PC-3 (cell line): ENCODE measurements around the gene STON1. TPM values are rescaled to one million over a fixed set of nuclear protein-coding genes. Genes with fewer than 3 reads are reported as not detected.
"Not testable (repeated sequence)": the region's sequence is repeated elsewhere in the genome, so short reads cannot be mapped to it uniquely, and the experiment has no call there.

Experiments
- ATAC-seq: fragments of 200-7000 bp; cut with Tn5 transposase; 2 replicates; pipeline ENCODE4 v1.9.1; 2020; ENCODE audit warnings: mild to moderate bottlenecking, moderate library complexity
- BruUV-seq: library from RNA; stranded (reverse); fragments of 400-500 nt; replicated peaks from 2 replicates; lab custom pipeline; 2021; lab: Mats Ljungman, UMichigan
- CTCF ChIA-PET: fragments of 300-600 bp; sonication (Branson Sonifier 250); formaldehyde crosslinking; loops from one replicate; lab custom pipeline; 2022; ENCODE audit warnings: antibody characterized with exemption; lab: Charles Lee
- POLR2A ChIA-PET: fragments of 300-600 bp; sonication (Branson Sonifier 250); formaldehyde crosslinking; loops from one replicate; lab custom pipeline; 2022; ENCODE audit warnings: antibody characterized with exemption; ENCODE audit not compliant: unreplicated experiment; lab: Charles Lee
- DNase-seq: peaks from one replicate; pipeline ENCODE4 v3.0.0-alpha.2; 2015
- H2AFZ ChIP-seq: fragments of 300-600 bp; sonication (generic); 2 replicates; pipeline ENCODE4 v1.6.0; 2016; ENCODE audit warnings: antibody characterized with exemption, low read length
- H3F3A ChIP-seq: fragments of 300-600 bp; sonication (generic); one replicate; pipeline ENCODE4 v1.6.0; 2017; ENCODE audit warnings: antibody characterized with exemption, low read length, control low read depth, mild to moderate bottlenecking; ENCODE audit not compliant: unreplicated experiment
- H3K27ac ChIP-seq: fragments of 300-600 bp; sonication (generic); 2 replicates; pipeline ENCODE4 v1.5.1; 2016; ENCODE audit warnings: mild to moderate bottlenecking, low read length
- H3K27me3 ChIP-seq: fragments of 300-600 bp; sonication (generic); 2 replicates; pipeline ENCODE4 v1.6.1; 2016; ENCODE audit warnings: low read length, mixed read lengths
- H3K36me3 ChIP-seq: fragments of 300-600 bp; sonication (generic); 2 replicates; pipeline ENCODE4 v1.6.1; 2016; ENCODE audit warnings: low read depth, mixed run types, low read length, mixed read lengths
- H3K4me1 ChIP-seq: fragments of 300-600 bp; sonication (generic); 2 replicates; pipeline ENCODE4 v1.5.1; 2016; ENCODE audit warnings: low read length; ENCODE audit not compliant: insufficient read depth
- H3K4me2 ChIP-seq: fragments of 300-600 bp; sonication (generic); 2 replicates; pipeline ENCODE4 v1.6.0; 2016; ENCODE audit warnings: low read length
- H3K4me3 ChIP-seq: fragments of 300-600 bp; sonication (generic); 2 replicates; pipeline ENCODE4 v1.5.1; 2016; ENCODE audit warnings: mild to moderate bottlenecking, low read length, mixed read lengths
- H3K79me2 ChIP-seq: fragments of 300-600 bp; sonication (generic); 2 replicates; pipeline ENCODE4 v1.6.1; 2017; ENCODE audit warnings: low read length, mixed read lengths
- H3K9ac ChIP-seq: fragments of 300-600 bp; sonication (generic); 2 replicates; pipeline ENCODE4 v1.6.0; 2016; ENCODE audit warnings: mild to moderate bottlenecking, low read length
- H3K9me2 ChIP-seq: fragments of 300-600 bp; sonication (generic); replicated peaks from 2 replicates; pipeline ENCODE4 v1.6.1; 2016; ENCODE audit warnings: mixed run types, low read length, mixed read lengths
- H3K9me3 ChIP-seq: fragments of 300-600 bp; sonication (generic); 2 replicates; pipeline ENCODE4 v1.6.1; 2016; ENCODE audit warnings: low read length, mixed read lengths
- H4K20me1 ChIP-seq: fragments of 300-600 bp; sonication (generic); 2 replicates; pipeline ENCODE4 v1.6.1; 2016; ENCODE audit warnings: low read length, mixed read lengths
- CTCF ChIP-seq: fragments of 300-600 bp; sonication (generic); conservative IDR thresholded peaks from 2 replicates; pipeline ENCODE4 v1.5.1; 2017; ENCODE audit warnings: antibody characterized with exemption, low read depth, mild to moderate bottlenecking, low read length
- EZH2 ChIP-seq: fragments of 300-600 bp; sonication (generic); IDR thresholded peaks from one replicate; pipeline ENCODE4 v1.6.1; 2017; ENCODE audit warnings: antibody characterized with exemption, mild to moderate bottlenecking, low read length; ENCODE audit not compliant: unreplicated experiment
- EZH2phosphoT487 ChIP-seq: fragments of 300-600 bp; sonication (generic); IDR thresholded peaks from 2 replicates; pipeline ENCODE4 v1.6.1; 2018; ENCODE audit warnings: mild to moderate bottlenecking, antibody characterized with exemption, low read length, borderline replicate concordance
- intact Hi-C: fragments of 100-400 bp; cut with micrococcal nuclease; formaldehyde crosslinking; loops from 2 replicates; pipeline ENCODE4 v1.9.0; 2023
- total RNA-seq: library from RNA; depleted of rRNA; stranded (reverse); fragments of >200 nt; gene quantifications from 2 replicates; pipeline ENCODE4 v1.2.3, GENCODE V29; 2014

Gene STON1
- total RNA-seq, 1 experiment from 2014 or later = 1.2 TPM

GRCh38 chr2:48515513-48515985 lies 14.4 kb upstream of the STON1 start:
- Histone ChIP-seq H3K9me3 (no peaks in the 10 kb centered on the region), H4K20me1 (no peaks in the 10 kb centered on the region), H3K9me2 (no peaks in the 10 kb centered on the region), H3K4me3 (no peak overlapping the region), H3K9ac (no peak overlapping the region), H3K27ac (no peak overlapping the region), H3K36me3 (peaks cover 7% of the 10 kb centered on the region; the same call in 1 of the 2 replicates), H3K79me2 (no peaks in the 10 kb centered on the region), H3K27me3 (no peaks in the 10 kb centered on the region), H2AFZ (no peak overlapping the region), H3K4me2 (no peak overlapping the region), H3K4me1 (peaks cover 3% of the 10 kb centered on the region), H3F3A (no peaks in the 10 kb centered on the region)
- TF ChIP-seq EZH2phosphoT487 = no peak
- TF ChIP-seq EZH2 = no peak
- no peak for TF ChIP-seq CTCF
- ChIA-PET POLR2A (no interaction called here), CTCF (no interaction called here)
- DNase-seq (no peak), ATAC-seq (no peak)
- intact Hi-C loops = no loop called here
- BruUV-seq = no TSS peak

GRCh38 chr2:48519593-48519992 lies 10.4 kb upstream of the STON1 start:
- CTCF ChIA-PET = no interaction called here
- Histone ChIP-seq H4K20me1 (no peaks in the 10 kb centered on the region), H3K79me2 (no peaks in the 10 kb centered on the region), H3K27me3 (no peaks in the 10 kb centered on the region), H3K9me3 (no peaks in the 10 kb centered on the region), H3K9ac (no peak overlapping the region), H3K4me3 (no peak overlapping the region), H2AFZ (no peak overlapping the region), H3K4me1 (no peaks in the 10 kb centered on the region), H3F3A (no peaks in the 10 kb centered on the region), H3K4me2 (no peak overlapping the region), H3K36me3 (no peaks in the 10 kb centered on the region), H3K9me2 (no peaks in the 10 kb centered on the region), H3K27ac (no peak overlapping the region)
- intact Hi-C loops = no loop called here
- no peak for ATAC-seq
- POLR2A ChIA-PET = no interaction called here
- no TSS peak for BruUV-seq
- TF ChIP-seq CTCF (no peak), EZH2 (no peak), EZH2phosphoT487 (no peak)
- no peak for DNase-seq

GRCh38 chr2:48524756-48525155 lies 5.2 kb upstream of the STON1 start:
- H4K20me1 ChIP-seq, ATAC-seq, H3K4me2 ChIP-seq, H3K27me3 ChIP-seq, H3K27ac ChIP-seq, intact Hi-C loops, H3K4me3 ChIP-seq, DNase-seq, H3K4me1 ChIP-seq, BruUV-seq, H3K79me2 ChIP-seq, H3K9ac ChIP-seq, H3K36me3 ChIP-seq, H3F3A ChIP-seq, H3K9me2 ChIP-seq, H2AFZ ChIP-seq, H3K9me3 ChIP-seq, CTCF ChIA-PET, POLR2A ChIA-PET: not testable (repeated sequence)
